HCEC 1CT (cell line): ENCODE data around the gene PLP2.
A peak's percentile ranks its signal among the peaks of the same experiment; 100 is the strongest.
"Not testable (repeated sequence)": the region's sequence is repeated elsewhere in the genome, so short reads cannot be mapped to it uniquely, and the experiment has no call there.

Source experiments
- DNase-seq: peaks from one replicate; pipeline ENCODE4 v3.0.0-alpha.2; 2017

PLP2 gene

GRCh38 chrX:49171752-49172279 lies at the start of gene PLP2:
PLP2 (plus strand) TSS chrX:49171898; CDS start chrX:49172001, 103 bp downstream.
- peak; percentile 58 for DNase-seq

GRCh38 chrX:49122499-49122898 lies 49.2 kb upstream of the PLP2 start:
- no peak for DNase-seq

GRCh38 chrX:49127742-49128258 lies 43.9 kb upstream of the PLP2 start:
- not testable (repeated sequence) for DNase-seq

- DNase-seq: no peak
Measured at GRCh38 chrX:49129427-49129826, 42.3 kb upstream of the PLP2 start.

- DNase-seq: not testable (repeated sequence)
Measured at GRCh38 chrX:49132275-49132674, 39.4 kb upstream of the PLP2 start.

- DNase-seq: no peak
Measured at GRCh38 chrX:49133759-49134158, 37.9 kb upstream of the PLP2 start.

GRCh38 chrX:49137492-49137891 lies 34.2 kb upstream of the PLP2 start:
- DNase-seq: no peak

- DNase-seq: no peak
Measured at GRCh38 chrX:49139713-49140112, 32.0 kb upstream of the PLP2 start.

- not testable (repeated sequence) for DNase-seq
Measured at GRCh38 chrX:49142264-49142663, 29.4 kb upstream of the PLP2 start.

- DNase-seq: not testable (repeated sequence)
Measured at GRCh38 chrX:49143154-49143553, 28.5 kb upstream of the PLP2 start.

- DNase-seq: no peak
Measured at GRCh38 chrX:49147282-49147681, 24.4 kb upstream of the PLP2 start.

GRCh38 chrX:49147936-49148335 lies 23.8 kb upstream of the PLP2 start:
- DNase-seq: no peak

GRCh38 chrX:49148390-49149100 lies 23.2 kb upstream of the PLP2 start:
- DNase-seq: not testable (repeated sequence)

GRCh38 chrX:49149291-49149690 lies 22.4 kb upstream of the PLP2 start:
- DNase-seq: not testable (repeated sequence)

- DNase-seq: no peak
Measured at GRCh38 chrX:49153467-49153866, 18.2 kb upstream of the PLP2 start.

GRCh38 chrX:49155243-49155899 lies 16.3 kb upstream of the PLP2 start:
- peak; percentile 73 for DNase-seq

GRCh38 chrX:49155900-49156837 lies 15.5 kb upstream of the PLP2 start:
- peak; percentile 83 for DNase-seq

- DNase-seq: no peak
Measured at GRCh38 chrX:49157194-49157593, 14.5 kb upstream of the PLP2 start.

GRCh38 chrX:49160908-49161307 lies 10.8 kb upstream of the PLP2 start:
- DNase-seq: no peak

- no peak for DNase-seq
Measured at GRCh38 chrX:49161632-49162031, 10.1 kb upstream of the PLP2 start.

GRCh38 chrX:49162620-49163019 lies 9.1 kb upstream of the PLP2 start, which contains the start of gene MAGIX:
MAGIX (plus strand) TSS chrX:49162758; CDS start chrX:49162890, 132 bp downstream.
- DNase-seq: no peak

GRCh38 chrX:49163555-49164419 lies 7.9 kb upstream of the PLP2 start:
- DNase-seq: peak; percentile 77
